Keratinocyte (primary cell): ENCODE results near the gene IL9R.
"Not testable (repeated sequence)": the region's sequence is repeated elsewhere in the genome, so short reads cannot be mapped to it uniquely, and the experiment has no call there.

ENCODE experiments used
- CTCF ChIP-seq, 3 experiments: IDR thresholded peaks in 1 of 3; conservative IDR thresholded peaks in 1 of 3; optimal IDR thresholded peaks in 1 of 3; 2 replicates in 2 of 3; 3 replicates in 1 of 3; pipeline versions ENCODE3 to v1.5.1; 2011; ENCODE audit warnings: low read length in 3 of 3, mild to moderate bottlenecking in 3 of 3, moderate library complexity in 2 of 3, control low read depth in 1 of 3, inconsistent platforms in 1 of 3; ENCODE audit not compliant: insufficient read depth in 2 of 3; ENCODE audit errors: extremely low read depth in 1 of 3
- EZH2 ChIP-seq: IDR thresholded peaks from one replicate; pipeline ENCODE4 v1.6.1; 2012; ENCODE audit warnings: inconsistent platforms, mild to moderate bottlenecking, low read length, moderate library complexity

DNA sequence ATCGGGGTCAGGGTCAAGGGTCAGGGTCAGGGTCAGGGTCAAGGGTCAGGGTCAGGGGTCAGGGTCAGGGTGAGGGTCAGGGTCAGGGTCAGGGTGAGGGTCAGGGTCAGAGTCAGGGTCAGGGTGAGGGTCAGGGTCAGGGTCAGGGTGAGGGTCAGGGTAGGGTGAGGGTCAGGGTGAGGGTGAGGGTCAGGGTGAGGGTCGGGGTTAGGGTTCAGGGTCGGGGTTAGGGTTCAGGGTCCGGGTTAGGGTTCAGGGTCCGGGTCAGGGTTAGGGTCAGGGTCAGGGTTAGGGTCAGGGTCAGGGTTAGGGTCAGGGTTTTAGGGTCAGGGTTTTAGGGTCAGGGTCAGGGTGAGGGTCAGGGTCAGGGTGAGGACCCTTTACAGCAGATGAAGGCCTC is 22.4 kb downstream of the IL9R start:
- not testable (repeated sequence) for TF ChIP-seq CTCF (optimal IDR thresholded peaks at IDR 0.05 in 1 of 3, IDR thresholded peaks at IDR 0.05 in 1 of 3, conservative IDR thresholded peaks at IDR 0.05 in 1 of 3; ENCODE audit: extremely low read depth in 1 of 3, insufficient read depth in 2 of 3, low read length in 3 of 3); EZH2
